Endothelial cell of umbilical vein (primary cell): ENCODE results near the gene TP53RK. TPM values are rescaled to one million over a fixed set of nuclear protein-coding genes. Genes with fewer than 3 reads are reported as not detected.

Source experiments
- BruUV-seq: library from RNA; stranded (reverse); fragments of 400-500 nt; replicated peaks from 2 replicates; lab custom pipeline; 2021; lab: Mats Ljungman, UMichigan
- CTCF ChIA-PET: fragments of 300-600, 350-600 bp; sonication (Branson Sonifier 250); formaldehyde crosslinking; loops from one replicate; lab custom pipeline; 2021; ENCODE audit warnings: antibody characterized with exemption, inconsistent platforms; lab: Charles Lee
- POLR2A ChIA-PET: fragments of 300-600, 350-600 bp; sonication (Branson Sonifier 250); formaldehyde crosslinking; loops from one replicate; lab custom pipeline; 2021; ENCODE audit warnings: antibody characterized with exemption, inconsistent platforms; lab: Charles Lee
- DNase-seq: peaks from one replicate; pipeline ENCODE4 v3.0.0-alpha.2; 2011; ENCODE audit warnings: low read depth, low spot score
- FAIRE-seq: peaks from 2 replicates; lab custom pipeline; 2011; peaks lifted over from hg19 to GRCh38; lab: Jason Lieb, UNC
- H2AFZ ChIP-seq: 2 replicates; pipeline ENCODE4 v1.6.0; 2012; ENCODE audit warnings: low read depth, low read length, control low read depth, inconsistent platforms
- H3K27ac ChIP-seq: 2 replicates; pipeline ENCODE4 v1.5.1; 2011; ENCODE audit warnings: low read depth, mild to moderate bottlenecking, control low read depth, low read length, moderate library complexity; ENCODE audit not compliant: insufficient read depth
- H3K27me3 ChIP-seq, 2 experiments: 2 replicates each; pipeline versions ENCODE4 v1.6.0 to v1.6.1; 2011; ENCODE audit warnings: low read length in 2 of 2, mixed read lengths in 1 of 2; ENCODE audit not compliant: control insufficient read depth in 2 of 2, insufficient read depth in 2 of 2
- H3K36me3 ChIP-seq, 2 experiments: 2 replicates in 1 of 2; 3 replicates in 1 of 2; pipeline ENCODE4 v1.5.1; 2011; ENCODE audit warnings: low read length in 2 of 2, mild to moderate bottlenecking in 1 of 2, moderate library complexity in 1 of 2; ENCODE audit not compliant: control insufficient read depth in 2 of 2, insufficient read depth in 2 of 2; ENCODE audit errors: extremely low read depth in 1 of 2
- H3K4me1 ChIP-seq: 3 replicates; pipeline ENCODE4 v1.5.1; 2011; ENCODE audit warnings: mild to moderate bottlenecking, low read length; ENCODE audit not compliant: control insufficient read depth, insufficient read depth; ENCODE audit errors: extremely low read depth
- H3K4me2 ChIP-seq: 2 replicates; pipeline ENCODE4 v1.6.1; 2011; ENCODE audit warnings: low read length, control low read depth, mixed read lengths; ENCODE audit not compliant: insufficient read depth
- H3K4me3 ChIP-seq, 3 experiments: fragments of 200-600 bp in 1 of 3; sonication (generic), shearing (Covaris generic) in 1 of 3; replicated peaks in 1 of 3; 2 replicates each; pipeline ENCODE4 v1.5.1; 2011 to 2016; ENCODE audit warnings: control low read depth in 3 of 3, low read length in 3 of 3, mild to moderate bottlenecking in 2 of 3, inconsistent platforms in 1 of 3, low read depth in 1 of 3, moderate library complexity in 1 of 3; ENCODE audit not compliant: insufficient read depth in 1 of 3
- H3K79me2 ChIP-seq: 2 replicates; pipeline ENCODE4 v1.6.0; 2012; ENCODE audit warnings: low read length, inconsistent platforms; ENCODE audit not compliant: control insufficient read depth, insufficient read depth
- H3K9ac ChIP-seq: replicated peaks from 2 replicates; pipeline ENCODE3; 2011; ENCODE audit warnings: low read length, control low read depth; ENCODE audit not compliant: insufficient read depth; ENCODE audit errors: extremely low read depth
- H3K9me1 ChIP-seq: replicated peaks from 3 replicates; pipeline ENCODE4 v1.6.0; 2011; ENCODE audit warnings: mild to moderate bottlenecking, low read length; ENCODE audit not compliant: control insufficient read depth, insufficient read depth; ENCODE audit errors: extremely low read depth
- H3K9me3 ChIP-seq: replicated peaks from 2 replicates; pipeline ENCODE4 v1.5.1; 2012; ENCODE audit warnings: low read length, inconsistent platforms; ENCODE audit not compliant: control insufficient read depth, insufficient read depth
- H4K20me1 ChIP-seq: replicated peaks from 2 replicates; pipeline ENCODE3; 2011; ENCODE audit warnings: mild to moderate bottlenecking, low read length; ENCODE audit not compliant: control insufficient read depth, insufficient read depth; ENCODE audit errors: extremely low read depth
- CTCF ChIP-seq, 2 donors: IDR thresholded peaks; 1 replicate in 1 of 2; 2 replicates in 1 of 2; pipeline ENCODE4 v1.5.1; 2011; ENCODE audit warnings: low read length in 2 of 2, mild to moderate bottlenecking in 2 of 2, moderate library complexity in 2 of 2, control low read depth in 1 of 2, inconsistent platforms in 1 of 2, low read depth in 1 of 2; ENCODE audit not compliant: insufficient read depth in 1 of 2; ENCODE audit errors: extremely low read depth in 1 of 2
- EZH2 ChIP-seq: IDR thresholded peaks from 2 replicates; pipeline ENCODE4 v1.6.1; 2012; ENCODE audit warnings: borderline replicate concordance, low read depth, mild to moderate bottlenecking, moderate library complexity, low read length, inconsistent platforms; ENCODE audit not compliant: severe bottlenecking
- FOS ChIP-seq: IDR thresholded peaks from 2 replicates; pipeline ENCODE4 v1.6.1; 2011; ENCODE audit warnings: mild to moderate bottlenecking, low read length, moderate library complexity, borderline replicate concordance; ENCODE audit not compliant: insufficient read depth
- GATA2 ChIP-seq: IDR thresholded peaks from 2 replicates; pipeline ENCODE4 v1.7.0; 2011; ENCODE audit warnings: low read depth, mild to moderate bottlenecking, moderate library complexity, mixed read lengths, low read length; ENCODE audit not compliant: insufficient read length, insufficient read depth
- JUN ChIP-seq: IDR thresholded peaks from 2 replicates; pipeline ENCODE4 v1.6.1; 2011; ENCODE audit warnings: borderline replicate concordance, low read depth; ENCODE audit not compliant: insufficient read length, insufficient read depth
- MAX ChIP-seq: IDR thresholded peaks from 2 replicates; pipeline ENCODE4 v1.6.1; 2011; ENCODE audit not compliant: insufficient read depth, insufficient read length
- MYC ChIP-seq: IDR thresholded peaks from one replicate; pipeline ENCODE4 v1.6.1; 2011; ENCODE audit warnings: mild to moderate bottlenecking, low read depth, low read length
- POLR2A ChIP-seq: IDR thresholded peaks from 2 replicates; pipeline ENCODE4 v1.6.1; 2012; ENCODE audit warnings: low read depth, mild to moderate bottlenecking, control low read depth, low read length
- POLR2AphosphoS5 ChIP-seq: IDR thresholded peaks from 2 replicates; pipeline ENCODE4 v1.6.1; 2012; ENCODE audit warnings: low read depth, mild to moderate bottlenecking, control low read depth, low read length, moderate library complexity; ENCODE audit not compliant: insufficient read depth
- dilution Hi-C: fragments of 300-500 bp; cut with MboI; formaldehyde crosslinking; loops from one replicate; pipeline ENCODE4 v1.15.0; 2019; ENCODE audit warnings: low sequenced_read_pairs; ENCODE audit not compliant: extremely low pct_ligation_motif_present
- intact Hi-C: fragments of 100-400 bp; cut with micrococcal nuclease; formaldehyde crosslinking; loops from one replicate; pipeline ENCODE4 v1.10.0; 2022
- polyA plus RNA-seq, 4 experiments: library from polyadenylated mRNA; depleted of rRNA in 3 of 4; stranded (reverse) in 3 of 4; unstranded in 1 of 4; fragments of >200 nt; gene quantifications; 2 replicates each; pipeline versions ENCODE4 v1.2.1 to v1.2.3, GENCODE V29; 2011 to 2012; ENCODE audit warnings: missing spikeins in 1 of 4
- total RNA-seq: library from RNA; stranded (reverse); gene quantifications from 2 replicates; pipeline ENCODE4 v1.2.3, GENCODE V29; 2021

The TP53RK gene
- total and polyA plus RNA-seq, 2 donors (not counting 3 experiments of a cell fraction or from before 2014, with no cell fraction given), result 7.0 to 13.1 TPM

GRCh38 chr20:46663531-46663930 is 25.7 kb downstream of the TP53RK start:
- POLR2A ChIA-PET, result no interaction called here

More at GRCh38 chr20:46663531-46663930, 25.7 kb downstream of the TP53RK start:
- DNase-seq, result no peak
- H3K4me2 ChIP-seq, result no peak overlapping the region
- H3K9me1 ChIP-seq, result no peaks in the 10 kb centered on the region
- no TSS peak for BruUV-seq
- no peak overlapping the region for H3K4me3 ChIP-seq
- no peak overlapping the region for H2AFZ ChIP-seq
- CTCF ChIA-PET, result interaction anchor here (1.1 to 1.6 kb wide), 2 partner anchors 8 to 14 kb away, joined by 3 read pairs; no protein-coding TSS in a partner anchor
- no peak for FAIRE-seq
- no peaks in the 10 kb centered on the region for H3K79me2 ChIP-seq
- H3K27ac ChIP-seq, result no peak overlapping the region
- no peaks in the 10 kb centered on the region for H4K20me1 ChIP-seq
- no peak overlapping the region for H3K9ac ChIP-seq
- intact Hi-C loops, result no loop called here
- no peaks in the 10 kb centered on the region for H3K9me3 ChIP-seq
- H3K27me3 ChIP-seq, result no peaks in the 10 kb centered on the region
- dilution Hi-C loops, result no loop called here
- TF ChIP-seq POLR2A (no peak), FOS (no peak), CTCF (IDR thresholded peaks at IDR 0.05; ENCODE audit: extremely low read depth in 1 of 2, insufficient read depth in 1 of 2, low read depth in 1 of 2, low read length in 2 of 2) (no peak), MYC (no peak), EZH2 (no peak), POLR2AphosphoS5 (no peak), JUN (no peak), GATA2 (no peak), MAX (no peak)
- no peaks in the 10 kb centered on the region for H3K4me1 ChIP-seq
- H3K36me3 ChIP-seq, result no peaks in the 10 kb centered on the region
